GM12891 (cell line): Measurements from ENCODE around the gene GSX1.

ENCODE experiments used
- PAX5 ChIP-seq: IDR thresholded peaks from 2 replicates; pipeline ENCODE4 v1.6.1; 2011; ENCODE audit warnings: low read length, moderate library complexity, mild to moderate bottlenecking; ENCODE audit not compliant: insufficient read depth, severe bottlenecking
- POLR2A ChIP-seq: IDR thresholded peaks from 2 replicates; pipeline ENCODE4 v1.6.1; 2011; ENCODE audit warnings: low read depth, low read length, control low read depth
- POLR2AphosphoS5 ChIP-seq: IDR thresholded peaks from 2 replicates; pipeline ENCODE4 v1.6.1; 2011; ENCODE audit warnings: low read depth, low read length, control low read depth
- POU2F2 ChIP-seq: IDR thresholded peaks from 2 replicates; pipeline ENCODE4 v1.6.1; 2011; ENCODE audit warnings: low read depth, mild to moderate bottlenecking, control low read depth, low read length, moderate library complexity
- SPI1 ChIP-seq: IDR thresholded peaks from 2 replicates; pipeline ENCODE4 v1.6.1; 2011; ENCODE audit warnings: low read depth, low read length, control low read depth
- TAF1 ChIP-seq: IDR thresholded peaks from 2 replicates; pipeline ENCODE4 v1.6.1; 2011; ENCODE audit warnings: low read depth, low read length, control low read depth

DNA sequence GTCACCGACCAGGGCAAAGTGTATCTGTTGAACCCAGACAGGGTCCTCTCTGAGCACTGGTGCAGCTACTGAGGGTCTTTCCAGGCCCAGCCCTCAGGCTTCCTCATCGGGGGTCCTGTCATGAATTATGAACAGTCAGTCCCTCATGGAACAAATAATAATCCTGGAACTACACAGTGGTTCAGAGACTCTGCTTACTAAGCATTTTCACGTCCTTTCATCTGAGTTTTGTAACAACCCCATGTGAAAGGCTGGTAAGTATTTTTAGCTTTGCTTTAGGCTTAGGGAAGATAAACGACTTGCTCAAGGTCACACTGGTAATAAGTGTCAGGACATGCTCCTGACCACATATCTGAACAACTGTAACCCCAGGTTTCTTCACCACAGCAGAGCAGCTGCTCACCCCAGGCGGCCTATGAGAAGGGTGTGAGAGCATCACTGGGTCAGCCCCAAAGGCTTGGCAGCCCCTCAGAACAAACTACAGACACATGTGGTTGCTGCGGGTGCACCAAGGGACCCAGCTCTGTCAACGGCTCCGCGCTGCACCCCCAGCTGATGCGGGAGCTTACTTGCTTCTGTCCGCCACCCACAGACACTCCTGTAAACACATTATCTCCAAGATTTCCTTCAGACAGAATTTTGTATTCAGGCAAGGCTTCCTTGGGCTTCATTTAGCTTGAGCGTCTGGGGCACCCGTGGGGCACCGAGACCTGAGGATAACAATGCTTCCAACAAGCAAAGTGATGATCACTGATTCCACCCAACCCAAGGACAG is 19.4 kb upstream of the GSX1 start:
- TF ChIP-seq TAF1 (no peak), POLR2AphosphoS5 (no peak), POLR2A (no peak), SPI1 (no peak), POU2F2 (no peak), PAX5 (no peak)
